K562 (cell line): ENCODE results near the gene EPHB2.

Experiments
- CTCF ChIP-seq, 3 experiments: IDR thresholded peaks in 2 of 3; conservative IDR thresholded peaks in 1 of 3; 2 replicates each; pipeline ENCODE4 v1.5.1; 2011 to 2012; ENCODE audit warnings: low read length in 3 of 3, mild to moderate bottlenecking in 3 of 3, control low read depth in 2 of 3, improper control_type of control experiment in 1 of 3, inconsistent platforms in 1 of 3, low read depth in 1 of 3, mixed read lengths in 1 of 3, moderate library complexity in 1 of 3; ENCODE audit not compliant: insufficient read depth in 2 of 3
- EZH2 ChIP-seq: IDR thresholded peaks from 2 replicates; pipeline ENCODE4 v1.6.1; 2012; ENCODE audit warnings: low read depth, mild to moderate bottlenecking, inconsistent platforms, low read length, borderline replicate concordance
- FOXM1 ChIP-seq, 2 experiments: fragments of 450-650 bp in 1 of 2; sonication (generic) in 1 of 2; formaldehyde crosslinking in 1 of 2; IDR thresholded peaks; 2 replicates each; pipeline versions ENCODE4 v1.6.1 to v1.9.0; 2017 to 2022; ENCODE audit warnings: low read depth in 2 of 2, mild to moderate bottlenecking in 2 of 2, missing genetic modification reagents in 1 of 2, moderate library complexity in 1 of 2
- HMGN3 ChIP-seq: IDR thresholded peaks from 2 replicates; pipeline ENCODE4 v1.6.1; 2011; ENCODE audit warnings: borderline replicate concordance, low read depth, mild to moderate bottlenecking, mixed read lengths, low read length; ENCODE audit not compliant: insufficient read length; ENCODE audit errors: extremely low read depth
- MEF2A ChIP-seq: IDR thresholded peaks from 2 replicates; pipeline ENCODE4 v1.6.1; 2011; ENCODE audit warnings: low read depth, mild to moderate bottlenecking, low read length, moderate library complexity; ENCODE audit not compliant: control insufficient read depth
- NFYB ChIP-seq: IDR thresholded peaks from 2 replicates; pipeline ENCODE4 v1.6.1; 2011; ENCODE audit warnings: mild to moderate bottlenecking, moderate library complexity; ENCODE audit not compliant: insufficient read length; ENCODE audit errors: extremely low read depth
- POLR2A ChIP-seq: fragments of 450-650 bp; conservative IDR thresholded peaks from 2 replicates; pipeline ENCODE4 v1.6.1; 2016
- RCOR1 ChIP-seq, 2 experiments: IDR thresholded peaks; 2 replicates each; pipeline ENCODE4 v1.6.1; 2012; ENCODE audit warnings: low read depth in 2 of 2, low read length in 2 of 2, borderline replicate concordance in 1 of 2, improper control_type of control experiment in 1 of 2
- SMARCA4 ChIP-seq: fragments of 450-650 bp; IDR thresholded peaks from 2 replicates; pipeline ENCODE4 v1.6.1; 2016
- USF2 ChIP-seq: sonication (generic); formaldehyde crosslinking; IDR thresholded peaks from 2 replicates; pipeline ENCODE4 v1.5.0; 2020; ENCODE audit warnings: missing genetic modification reagents
- ZNF277 ChIP-seq: fragments of 250-450 bp; sonication (Bioruptor Pico); IDR thresholded peaks from 2 replicates; pipeline ENCODE4 v1.8.0; 2022; ENCODE audit warnings: inconsistent platforms, mild to moderate bottlenecking, moderate library complexity, borderline replicate concordance
- ZNF282 ChIP-seq: sonication (generic); formaldehyde crosslinking; IDR thresholded peaks from 2 replicates; pipeline ENCODE4 v1.8.1; 2023; ENCODE audit warnings: missing genetic modification reagents

GRCh38 chr1:22949822-22950331 is 239.2 kb downstream of the EPHB2 start:
- TF ChIP-seq POLR2A (no peak), ZNF282 (CRISPR knock-in tag) (no peak), HMGN3 (no peak), EZH2 (no peak), NFYB (no peak), ZNF277 (CRISPR knock-in tag) (no peak), CTCF (IDR thresholded peaks at IDR 0.05 in 2 of 3, conservative IDR thresholded peaks at IDR 0.05 in 1 of 3; ENCODE audit: insufficient read depth in 2 of 3, low read depth in 1 of 3, low read length in 3 of 3) (no peak), MEF2A (no peak), RCOR1 (IDR thresholded peaks at IDR 0.05; ENCODE audit: borderline replicate concordance in 1 of 2, low read depth in 2 of 2, low read length in 2 of 2) (no peak), USF2 (CRISPR knock-in tag) (no peak), SMARCA4 (no peak), FOXM1 (IDR thresholded peaks at IDR 0.05; ENCODE audit: low read depth) (no peak), FOXM1 (CRISPR knock-in tag; IDR thresholded peaks at IDR 0.05; ENCODE audit: low read depth) (no peak)
